Activated T-helper 1 cell treated with anti-CD3 and anti-CD28 coated beads, Interleukin-12 subunit alpha, Interleukin-12 subunit beta, Interleukin-2, Interleukin-4 antibody, amounts not matched to agents 30 ng/mL and 10 ng/mL and 1 ng/mL, durations not matched to agents 14 hours and 24 hours and 36 hours (primary cell): ENCODE results near the gene ZBTB45. TPM values are rescaled to one million over a fixed set of nuclear protein-coding genes. Genes with fewer than 3 reads are reported as not detected.

ENCODE experiments used
- DNase-seq: peaks from one replicate; pipeline ENCODE4 v3.0.0; 2021; ENCODE audit warnings: low spot score
- H3K27ac Mint-ChIP-seq: one replicate; pipeline ENCODE4 v1.8.0; 2021; ENCODE audit warnings: mild to moderate bottlenecking, mixed read lengths
- H3K27me3 Mint-ChIP-seq: one replicate; pipeline ENCODE4 v1.8.0; 2022; ENCODE audit warnings: mild to moderate bottlenecking, moderate library complexity, mixed read lengths; ENCODE audit not compliant: insufficient read depth
- H3K36me3 Mint-ChIP-seq: one replicate; pipeline ENCODE4 v1.8.0; 2021; ENCODE audit warnings: low read depth, mixed read lengths
- H3K4me1 Mint-ChIP-seq: one replicate; pipeline ENCODE4 v1.8.0; 2021; ENCODE audit warnings: low read depth, mixed read lengths
- H3K4me3 Mint-ChIP-seq: one replicate; pipeline ENCODE4 v1.8.0; 2021; ENCODE audit warnings: mild to moderate bottlenecking, moderate library complexity, mixed read lengths
- H3K9me3 Mint-ChIP-seq: one replicate; pipeline ENCODE4 v1.8.0; 2021; ENCODE audit warnings: mixed read lengths
- intact Hi-C: fragments of 100-400 bp; cut with micrococcal nuclease; formaldehyde crosslinking; loops from one replicate; pipeline ENCODE4 v1.15.1; 2024
- total RNA-seq: library from RNA; stranded (reverse); gene quantifications from 2 replicates; pipeline ENCODE4 v1.2.3, GENCODE V29; 2022

Gene ZBTB45
- total RNA-seq, 1 donor from 2014 or later: 15.9 TPM

DNA sequence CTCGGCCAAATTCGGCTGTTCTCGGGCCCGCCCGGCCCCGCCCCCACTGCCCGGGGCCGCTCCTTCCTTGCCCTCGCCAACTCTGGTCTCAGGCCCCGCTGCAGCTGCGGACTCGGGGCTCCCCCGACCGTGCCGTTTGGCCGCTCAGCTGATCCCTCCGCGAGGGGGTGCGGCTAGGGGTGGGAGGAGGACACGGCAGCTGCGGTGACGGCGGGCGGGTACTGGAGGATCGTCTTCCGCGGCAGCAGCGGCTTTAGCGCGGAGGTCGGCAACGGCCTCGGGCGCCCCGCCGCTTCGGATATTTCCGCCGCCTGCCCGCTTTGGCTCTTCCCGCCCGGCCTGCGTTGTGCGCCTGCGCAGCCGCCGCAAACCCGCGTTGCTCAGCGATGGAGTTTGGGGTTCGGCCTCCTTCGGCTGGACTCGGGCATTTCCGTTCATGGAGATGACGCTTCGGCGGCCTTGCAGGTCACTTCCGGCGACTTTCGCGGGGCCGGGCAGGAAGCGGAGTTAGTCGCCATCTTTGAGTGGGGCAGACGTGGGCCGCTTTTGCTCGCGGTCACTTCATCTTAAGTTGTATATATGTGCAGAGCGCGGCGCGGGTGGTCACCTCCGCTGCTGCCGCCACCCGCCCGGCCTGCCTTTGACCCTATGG, 39.1 kb upstream of the ZBTB45 start:
- H3K4me1 Mint-ChIP-seq: peaks cover 66% of the 10 kb centered on the region
- H3K27ac Mint-ChIP-seq: peak overlapping the region; percentile 99
- H3K27me3 Mint-ChIP-seq: peaks cover 1% of the 10 kb centered on the region
- H3K4me3 Mint-ChIP-seq: peak overlapping the region; percentile 95
- DNase-seq: peak; percentile 100
- H3K36me3 Mint-ChIP-seq: peaks cover 40% of the 10 kb centered on the region
- H3K9me3 Mint-ChIP-seq: no peaks in the 10 kb centered on the region
- intact Hi-C loops: loop anchor here (1.0 kb wide), 5 partner anchors 15 to 177 kb away; partner anchors contain the start of genes MZF1, ZBTB45, ZNF584 and ZNF837

DNA sequence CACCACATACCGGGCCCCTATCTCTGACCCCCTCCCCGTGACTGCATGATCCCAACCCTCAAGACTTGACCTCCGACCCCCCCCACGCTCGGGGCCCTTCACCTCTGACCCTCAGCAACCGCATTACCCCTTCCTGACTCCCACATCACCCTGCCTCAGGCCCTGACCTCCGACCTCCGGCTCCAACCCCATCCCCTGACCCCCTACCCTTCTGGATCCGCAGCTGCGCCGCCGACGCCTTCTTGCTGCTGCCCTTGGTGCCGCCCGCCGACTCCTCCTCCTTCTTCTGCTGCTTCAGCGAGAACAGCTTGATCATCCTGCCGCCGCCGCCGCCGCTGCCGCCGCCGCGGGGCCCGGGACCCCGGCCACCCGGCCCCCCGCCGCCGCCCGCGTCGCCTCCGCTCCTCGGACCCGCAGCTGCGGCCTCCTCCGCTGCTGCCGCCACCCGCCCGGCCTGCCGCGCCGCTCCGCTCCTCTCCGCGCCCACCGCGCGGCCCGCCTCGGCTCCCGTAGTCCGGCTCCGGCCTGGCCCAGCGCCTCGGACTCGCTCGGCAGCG, 38.5 kb upstream of the ZBTB45 start, which contains the start of gene UBE2M:
Gene UBE2M, minus strand, starts transcription at position 546 of the 557 bp plus-strand sequence. Its CDS starts 230 bp downstream, at position 316.
- Mint-ChIP-seq H3K4me3 (peak within 1 kb of the TSS; percentile 96), H3K36me3 (peaks cover 38% of the 10 kb centered on the region), H3K27me3 (peaks cover 1% of the 10 kb centered on the region), H3K27ac (peak within 1 kb of the TSS; percentile 99), H3K4me1 (peaks cover 64% of the 10 kb centered on the region), H3K9me3 (no peaks in the 10 kb centered on the region)
- intact Hi-C loops: loop anchor here (1.0 kb wide), 2 partner anchors 39 to 150 kb away; partner anchors contain the start of genes ZBTB45 and ZNF584
- peak; percentile 54 for DNase-seq

DNA sequence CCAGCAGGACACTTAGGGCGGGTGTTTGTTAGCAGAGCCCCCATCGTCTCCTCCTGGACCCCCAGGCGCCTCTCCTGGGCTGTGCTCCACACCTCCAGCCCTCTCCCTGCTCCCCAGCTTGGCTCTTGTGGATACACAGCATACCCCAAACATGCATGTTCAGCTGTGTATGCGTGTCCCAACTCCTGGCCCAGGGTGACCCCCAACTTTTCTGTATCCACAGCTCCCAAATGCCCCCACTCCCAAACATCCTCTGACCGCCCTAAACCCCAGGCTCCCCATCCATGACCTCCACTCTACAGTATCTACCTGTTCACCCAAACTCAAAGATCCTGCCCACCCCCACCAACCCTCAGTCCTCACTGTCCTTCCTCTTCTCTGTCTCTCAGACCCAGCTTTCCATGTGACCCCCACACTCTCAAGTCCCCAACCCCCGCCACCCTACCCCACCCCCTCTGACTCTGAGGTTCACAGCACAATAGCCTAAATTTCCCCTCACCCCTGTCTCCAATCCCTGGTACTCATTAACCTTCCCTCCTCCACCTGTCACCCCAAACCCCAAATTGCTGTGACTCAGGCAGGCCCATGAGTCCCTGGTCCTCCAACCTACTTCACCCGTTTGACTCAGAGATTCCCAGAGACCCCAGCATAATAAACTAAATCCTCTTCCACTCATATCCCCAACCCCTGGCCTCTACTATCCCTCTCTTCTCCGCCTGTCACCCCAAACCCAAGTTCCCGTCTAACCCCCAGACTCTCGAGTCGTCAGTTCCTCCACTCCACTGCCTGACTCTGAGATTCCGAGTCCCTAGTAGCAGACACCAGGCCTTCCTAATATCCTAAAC, 37.8 kb upstream of the ZBTB45 start:
- intact Hi-C loops: loop anchor here (1.0 kb wide), 2 partner anchors 38 to 149 kb away; partner anchors contain the start of genes ZBTB45 and ZNF584
- Mint-ChIP-seq H3K36me3 (peaks cover 43% of the 10 kb centered on the region), H3K9me3 (no peaks in the 10 kb centered on the region), H3K4me1 (peaks cover 66% of the 10 kb centered on the region), H3K27me3 (peaks cover 1% of the 10 kb centered on the region), H3K4me3 (peak overlapping the region; percentile 96), H3K27ac (peak overlapping the region; percentile 98)
- no peak for DNase-seq

DNA sequence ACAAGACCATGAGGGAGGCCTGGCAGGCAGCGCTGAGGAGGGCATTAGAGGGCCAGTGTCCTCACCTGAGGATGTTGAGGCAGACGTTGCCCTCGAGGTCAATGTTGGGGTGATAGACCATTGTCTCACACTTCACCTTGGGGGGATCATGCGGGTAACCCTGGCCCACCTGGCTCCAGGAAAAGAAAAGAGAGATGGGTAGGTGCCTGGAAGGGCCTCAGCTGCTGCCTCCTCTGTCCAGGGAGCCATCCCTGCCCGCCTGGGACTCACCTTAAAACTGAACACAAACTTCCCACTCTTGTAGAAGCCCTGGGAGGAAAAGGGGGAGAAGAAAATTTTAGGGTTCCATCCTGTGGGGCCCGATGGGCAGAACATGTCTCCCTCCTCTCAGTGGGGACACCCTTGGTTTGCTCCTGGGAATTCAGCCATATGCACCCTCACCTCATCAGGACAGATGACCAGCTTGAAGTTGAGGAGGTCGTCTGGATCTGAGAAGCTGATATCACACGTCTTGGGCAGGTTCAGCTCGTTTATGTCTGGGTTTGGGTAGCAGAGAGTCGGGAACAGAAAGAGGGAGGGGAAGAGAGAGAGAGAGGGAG, 37.1 kb upstream of the ZBTB45 start:
- Mint-ChIP-seq H3K4me1 (peaks cover 65% of the 10 kb centered on the region), H3K36me3 (peaks cover 49% of the 10 kb centered on the region), H3K27me3 (peaks cover 1% of the 10 kb centered on the region), H3K4me3 (peak overlapping the region; percentile 96), H3K9me3 (no peaks in the 10 kb centered on the region), H3K27ac (peak overlapping the region; percentile 98)
- DNase-seq: no peak
- intact Hi-C loops: no loop called here

DNA sequence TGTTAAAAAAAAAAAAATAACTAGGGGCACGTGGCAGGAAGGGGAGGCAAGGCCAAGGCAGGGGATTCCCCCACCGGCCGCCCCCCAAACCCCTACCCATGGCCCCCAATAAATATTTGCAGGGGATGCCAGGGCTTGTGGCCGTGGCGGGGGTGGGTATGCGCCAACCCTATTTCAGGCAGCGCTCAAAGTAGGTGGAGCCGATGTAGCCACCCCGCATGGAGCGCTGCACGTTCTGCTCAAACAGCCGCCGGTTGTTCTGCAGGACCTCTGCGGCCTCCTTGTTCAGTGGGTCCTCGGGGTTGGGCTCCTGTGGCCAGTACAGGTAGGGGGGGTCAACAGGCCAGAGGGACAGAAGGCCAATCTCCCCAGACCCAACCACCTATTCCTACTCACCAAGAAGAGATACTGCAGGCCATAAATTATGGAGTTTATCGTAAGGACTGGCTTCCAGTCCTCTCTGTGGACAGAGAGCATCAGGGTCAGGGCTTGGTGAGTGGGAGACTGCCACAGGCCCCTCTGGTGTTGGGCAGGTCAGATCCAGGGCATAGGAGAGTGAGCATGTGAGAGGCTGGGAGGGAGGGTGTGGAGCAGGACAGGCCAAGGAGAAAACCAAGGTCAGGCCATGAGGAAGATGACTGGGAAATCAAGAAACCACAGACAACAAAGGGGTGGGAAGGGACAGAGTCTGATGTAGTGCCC, 36.5 kb upstream of the ZBTB45 start:
- Mint-ChIP-seq H3K4me3 (peak overlapping the region; percentile 96), H3K9me3 (no peaks in the 10 kb centered on the region), H3K27ac (peak overlapping the region; percentile 98), H3K4me1 (peaks cover 59% of the 10 kb centered on the region), H3K27me3 (peaks cover 1% of the 10 kb centered on the region), H3K36me3 (peaks cover 46% of the 10 kb centered on the region)
- intact Hi-C loops: loop anchor here (1.0 kb wide), 3 partner anchors 12 to 175 kb away; partner anchors contain the start of genes MZF1, TRIM28 and ZNF837
- no peak for DNase-seq

DNA sequence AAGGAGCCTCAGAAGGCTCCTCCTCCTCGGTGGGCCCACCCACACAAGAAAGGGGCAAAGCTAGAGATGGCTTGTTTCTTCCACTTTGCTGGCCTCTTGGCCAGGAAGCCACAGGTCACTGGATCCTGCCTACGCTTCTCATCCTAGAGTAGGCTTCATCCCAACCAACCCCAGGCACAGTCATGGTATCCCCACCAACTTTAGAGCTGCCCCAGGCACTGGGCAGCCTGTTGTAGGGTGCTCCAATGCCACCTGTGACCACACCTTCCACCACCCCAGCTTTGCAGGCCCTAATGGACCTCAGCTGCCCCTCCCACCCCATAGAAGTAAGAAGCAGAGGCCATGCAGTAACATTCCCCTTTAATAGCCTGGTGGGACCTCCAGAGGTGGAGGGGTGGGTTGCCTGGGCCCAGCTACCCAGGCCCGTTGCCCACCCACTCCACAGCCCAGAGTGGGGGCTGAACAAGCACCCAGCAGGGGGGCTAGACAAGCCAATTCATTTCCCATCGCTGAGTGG, 35.8 kb upstream of the ZBTB45 start:
- Mint-ChIP-seq H3K9me3 (no peaks in the 10 kb centered on the region), H3K4me3 (peak overlapping the region; percentile 96), H3K27ac (peak overlapping the region; percentile 95), H3K4me1 (peaks cover 54% of the 10 kb centered on the region), H3K36me3 (peaks cover 52% of the 10 kb centered on the region), H3K27me3 (peaks cover 1% of the 10 kb centered on the region)
- no peak for DNase-seq
- intact Hi-C loops: loop anchor here (1.0 kb wide), 3 partner anchors 11 to 174 kb away; partner anchors contain the start of genes MZF1, TRIM28 and ZNF837

DNA sequence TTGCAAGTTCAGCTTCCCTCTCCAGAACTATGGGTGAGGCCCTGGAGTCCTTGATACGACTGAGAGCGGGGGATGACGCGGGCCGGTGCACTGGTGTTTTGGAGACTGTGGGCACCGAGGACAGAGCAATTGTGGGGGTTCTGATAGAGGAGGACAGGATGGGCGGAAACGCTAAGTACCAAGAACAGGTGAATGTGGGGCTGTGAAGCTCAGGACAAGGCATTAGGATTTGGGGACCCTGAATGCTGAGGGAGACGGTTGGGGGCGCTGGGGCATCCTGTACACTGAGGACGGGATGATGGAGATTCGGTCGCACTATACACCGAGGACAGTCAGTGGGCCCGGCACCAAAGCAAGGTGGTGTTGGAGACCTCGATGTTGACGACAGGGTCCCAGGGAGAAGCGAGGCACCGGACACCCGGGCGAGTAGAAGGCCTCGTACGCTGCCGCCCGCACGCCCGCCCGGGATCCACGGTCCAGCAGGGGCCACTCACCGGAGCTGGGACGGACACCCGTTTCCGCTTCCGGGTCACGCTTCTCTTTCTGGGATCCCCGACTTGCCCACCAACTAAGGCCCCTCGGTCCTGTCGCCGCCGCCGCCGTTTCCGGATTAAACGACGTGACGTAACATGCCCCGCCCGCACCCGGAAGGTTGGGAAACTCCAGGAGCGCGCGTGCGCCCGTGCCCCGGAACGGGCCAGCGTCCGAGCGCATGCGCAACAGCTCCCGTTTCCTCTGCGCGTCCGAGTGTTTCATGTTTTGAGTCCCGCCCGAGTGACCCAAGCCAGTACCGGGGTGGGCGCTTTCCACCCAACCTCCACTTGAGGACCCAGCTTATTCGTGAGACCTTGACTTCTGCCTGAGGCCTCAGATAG, 35.1 kb upstream of the ZBTB45 start, which contains the start of gene CHMP2A:
Gene CHMP2A, minus strand, starts transcription at position 612 of the 875 bp plus-strand sequence. CDS start 893 bp downstream, outside the sequence.
- H3K4me1 Mint-ChIP-seq: peaks cover 51% of the 10 kb centered on the region
- intact Hi-C loops: loop anchor here (1.0 kb wide), 3 partner anchors 10 to 173 kb away; partner anchors contain the start of genes MZF1, TRIM28 and ZNF837
- H3K4me3 Mint-ChIP-seq: peak within 1 kb of the TSS; percentile 96
- H3K27ac Mint-ChIP-seq: peak within 1 kb of the TSS; percentile 98
- peak; percentile 98 for DNase-seq
- peaks cover 1% of the 10 kb centered on the region for H3K27me3 Mint-ChIP-seq
- peaks cover 55% of the 10 kb centered on the region for H3K36me3 Mint-ChIP-seq
- no peaks in the 10 kb centered on the region for H3K9me3 Mint-ChIP-seq

DNA sequence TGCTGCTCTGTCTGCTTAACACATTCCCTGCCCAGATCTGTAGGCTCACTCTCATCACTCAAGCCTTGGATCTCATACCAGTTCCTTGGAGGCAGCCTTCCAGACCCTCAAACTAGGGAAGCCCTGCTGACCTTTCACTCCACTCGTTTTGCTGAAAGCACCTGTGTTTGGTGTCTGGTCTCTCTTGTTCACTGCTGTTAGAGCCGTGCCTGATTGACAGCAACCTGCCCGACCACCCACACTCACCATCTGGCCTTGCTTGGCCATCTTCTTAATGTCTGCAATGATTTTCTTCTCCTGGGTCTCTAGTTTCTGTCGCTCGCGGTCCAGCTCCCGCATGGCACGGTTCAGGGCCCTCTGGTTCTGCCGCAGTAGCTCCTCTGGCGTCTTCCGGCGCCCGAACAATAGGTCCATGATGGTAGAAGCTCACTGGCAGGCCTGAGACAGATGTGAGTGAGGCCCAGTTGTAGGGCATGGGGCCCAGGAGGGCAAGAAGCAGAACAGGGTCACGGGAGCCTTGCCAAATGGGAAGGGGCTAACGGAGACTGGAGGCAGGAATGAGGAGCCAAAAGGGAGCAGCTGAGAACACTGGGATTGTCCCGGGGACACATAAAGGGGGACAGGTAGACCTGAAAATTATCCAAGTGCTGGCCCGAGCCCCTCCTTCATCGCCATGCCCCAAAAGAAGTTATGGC, 34.3 kb upstream of the ZBTB45 start:
- DNase-seq: no peak
- peaks cover 1% of the 10 kb centered on the region for H3K27me3 Mint-ChIP-seq
- peak overlapping the region; percentile 96 for H3K4me3 Mint-ChIP-seq
- peak overlapping the region; percentile 95 for H3K27ac Mint-ChIP-seq
- H3K36me3 Mint-ChIP-seq: peaks cover 59% of the 10 kb centered on the region
- intact Hi-C loops: no loop called here
- no peaks in the 10 kb centered on the region for H3K9me3 Mint-ChIP-seq
- peaks cover 47% of the 10 kb centered on the region for H3K4me1 Mint-ChIP-seq

DNA sequence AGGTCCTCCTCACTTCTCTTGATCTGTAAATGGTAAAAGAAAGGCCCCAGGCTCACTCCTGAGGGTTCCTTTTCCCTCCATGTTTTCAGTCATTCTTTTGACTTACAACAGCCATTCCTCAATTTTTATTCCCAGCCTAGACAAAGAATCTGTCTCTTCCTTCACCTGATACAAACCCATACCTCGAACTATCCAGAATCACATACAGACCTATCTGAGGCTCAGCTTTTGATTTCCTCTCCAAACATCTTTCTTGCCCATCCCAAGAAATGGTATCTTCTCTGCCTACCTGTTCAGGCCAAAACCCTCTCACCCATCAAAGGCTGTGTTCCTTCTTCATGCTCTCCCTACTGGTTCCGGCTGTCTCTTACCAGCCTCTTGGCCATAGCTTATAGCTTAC, 33.0 kb upstream of the ZBTB45 start:
- DNase-seq: no peak
- Mint-ChIP-seq H3K4me1 (peaks cover 43% of the 10 kb centered on the region), H3K4me3 (peak overlapping the region; percentile 6), H3K27ac (peak overlapping the region; percentile 41), H3K36me3 (peaks cover 62% of the 10 kb centered on the region), H3K9me3 (no peaks in the 10 kb centered on the region), H3K27me3 (peaks cover 1% of the 10 kb centered on the region)
- intact Hi-C loops: no loop called here

DNA sequence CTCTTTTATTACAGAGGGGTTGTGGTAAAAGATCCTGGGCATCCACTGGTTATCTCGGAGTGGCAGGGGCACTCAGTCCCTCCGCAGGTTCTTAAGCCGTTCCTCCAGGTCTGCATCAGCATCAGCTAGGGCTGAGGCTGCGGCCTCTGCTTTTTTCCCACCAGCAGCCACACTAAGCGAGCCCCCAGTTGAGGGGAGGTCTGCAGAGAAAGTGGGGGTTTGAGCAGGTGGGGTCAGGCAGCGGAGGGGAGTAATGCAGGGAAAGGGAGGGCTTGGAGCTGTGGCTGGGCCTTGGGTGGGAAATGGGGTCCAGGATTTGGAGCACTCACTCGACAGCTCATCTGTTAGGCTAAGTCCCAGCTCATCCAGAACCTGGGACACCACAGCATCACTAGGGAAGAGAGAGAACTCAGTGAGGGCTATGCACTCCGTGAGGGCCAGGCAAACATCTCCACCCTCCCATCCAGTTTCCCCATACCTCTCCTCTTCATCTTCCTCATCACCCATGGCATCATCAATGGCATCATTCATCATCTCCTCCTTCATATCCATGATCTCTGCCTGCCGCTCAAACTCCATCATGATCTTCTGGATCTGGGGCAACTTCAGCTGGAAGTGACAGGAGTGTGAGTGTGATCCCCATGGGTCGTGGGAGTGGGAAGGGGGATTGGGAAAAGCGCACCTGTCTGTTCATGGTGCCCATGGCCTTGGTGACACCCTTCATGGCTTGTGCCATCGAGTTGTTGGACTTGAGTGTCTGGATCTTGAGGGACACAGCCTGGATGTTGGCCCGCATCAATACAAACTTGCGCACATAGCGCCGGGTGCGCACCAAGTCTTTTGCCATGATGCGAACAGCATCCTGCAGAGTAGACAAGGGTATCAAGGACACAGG, 32.2 kb upstream of the ZBTB45 start:
- H3K9me3 Mint-ChIP-seq: no peaks in the 10 kb centered on the region
- H3K4me1 Mint-ChIP-seq: peaks cover 37% of the 10 kb centered on the region
- H3K36me3 Mint-ChIP-seq: peaks cover 62% of the 10 kb centered on the region
- H3K4me3 Mint-ChIP-seq: no peak overlapping the region
- peak overlapping the region; percentile 52 for H3K27ac Mint-ChIP-seq
- DNase-seq: no peak
- H3K27me3 Mint-ChIP-seq: peaks cover 1% of the 10 kb centered on the region
- intact Hi-C loops: no loop called here
